Esophagus muscularis mucosa (tissue), 4 donors: ENCODE data around the gene APBA3. TPM values are rescaled to one million over a fixed set of nuclear protein-coding genes. Genes with fewer than 3 reads are reported as not detected.

ENCODE experiments used
- DNase-seq: peaks from one replicate; pipeline ENCODE4 v3.0.0-alpha.2; 2017; ENCODE audit errors: extremely low spot score
- H3K27ac ChIP-seq, 4 donors: fragments of 200-600 bp; sonication (generic); replicated peaks in 1 of 4; 1 replicate in 3 of 4; 2 replicates in 1 of 4; pipeline ENCODE4 v1.5.1; 2016 to 2019; ENCODE audit warnings: mild to moderate bottlenecking in 1 of 4
- H3K27me3 ChIP-seq, 4 donors: fragments of 200-600 bp; sonication (generic); one replicate each; pipeline versions ENCODE4 v1.5.1 to v1.6.0; 2016 to 2019
- H3K36me3 ChIP-seq, 4 donors: fragments of 200-600 bp; sonication (generic); one replicate each; pipeline ENCODE4 v1.5.1; 2016 to 2019
- H3K4me1 ChIP-seq, 4 donors: fragments of 200-600 bp; sonication (generic); one replicate each; pipeline ENCODE4 v1.5.1; 2016 to 2019
- H3K4me3 ChIP-seq, 4 donors: fragments of 200-600 bp; sonication (generic); 1 replicate in 2 of 4; 2 replicates in 2 of 4; pipeline ENCODE4 v1.5.1; 2016 to 2019; ENCODE audit warnings: mild to moderate bottlenecking in 4 of 4, moderate library complexity in 1 of 4
- H3K9me3 ChIP-seq, 4 donors: fragments of 200-600 bp; sonication (generic); 1 replicate in 3 of 4; 2 replicates in 1 of 4; pipeline ENCODE4 v1.5.1; 2016 to 2019
- CTCF ChIP-seq, 3 experiments: fragments of 200-600 bp in 2 of 3; fragments of 450-650 bp in 1 of 3; sonication (generic) in 2 of 3; IDR thresholded peaks; one replicate each; pipeline ENCODE4 v1.5.1; 2017 to 2019; ENCODE audit warnings: antibody characterized with exemption in 3 of 3, mild to moderate bottlenecking in 2 of 3, moderate library complexity in 1 of 3
- EP300 ChIP-seq: sonication (generic); formaldehyde crosslinking; IDR thresholded peaks from one replicate; pipeline ENCODE4 v1.6.1; 2017; ENCODE audit warnings: antibody characterized with exemption
- POLR2A ChIP-seq: fragments of 450-650 bp; IDR thresholded peaks from one replicate; pipeline ENCODE4 v1.6.1; 2017; ENCODE audit warnings: antibody characterized with exemption, moderate library complexity, mild to moderate bottlenecking, low read depth
- POLR2AphosphoS5 ChIP-seq, 2 donors: sonication (generic); formaldehyde crosslinking; IDR thresholded peaks; one replicate each; pipeline ENCODE4 v1.6.1; 2017; ENCODE audit warnings: antibody characterized with exemption in 2 of 2
- WGBS: methylation state at CpG from one replicate; pipeline ENCODE4 v1.1.5; 2018; 5-methylcytosine and 5-hydroxymethylcytosine counted together
- intact Hi-C: fragments of 100-400 bp; cut with DNase I; formaldehyde crosslinking; loops from one replicate; pipeline ENCODE4 v1.15.1; 2023
- total RNA-seq, 4 donors: library from RNA; depleted of rRNA; stranded (reverse); fragments of >200 nt; gene quantifications; one replicate each; pipeline versions ENCODE4 v1.1.0 to v1.2.1, GENCODE V29; 2016

Gene APBA3
- total RNA-seq, 4 donors from 2014 or later = 13.7 to 40.5 (median 24.4) TPM

DNA sequence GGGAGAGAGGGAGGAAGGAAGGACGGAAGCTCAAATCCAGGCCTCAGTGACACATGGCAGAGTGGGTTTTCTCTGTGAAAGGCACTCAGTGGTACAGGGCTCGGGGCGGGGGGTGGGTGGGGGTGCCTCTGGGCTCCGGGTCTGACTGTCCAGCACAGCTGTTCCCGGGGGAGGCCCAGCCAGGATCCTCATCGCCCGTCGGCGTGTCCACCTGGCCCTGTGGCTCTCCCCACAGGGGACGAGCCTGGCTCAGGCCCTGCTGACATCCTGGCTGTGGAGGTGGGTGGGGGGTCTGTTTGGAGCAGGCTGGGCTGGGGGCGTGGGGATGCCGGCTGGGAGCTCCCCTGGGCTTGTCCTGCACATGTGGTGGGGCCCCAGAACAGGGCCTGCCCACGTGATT lies 42.9 kb upstream of the APBA3 start:
- DNase-seq = no peak
- intact Hi-C loops = no loop called here
- Histone ChIP-seq H3K4me3 (no peak overlapping the region), H3K9me3 (no peaks in the 10 kb centered on the region), H3K27me3 (peaks cover 0 to 45% (median 12%) of the 10 kb centered on the region in 4 donors), H3K27ac (no peak overlapping the region), H3K4me1 (peaks cover 8 to 15% (median 13%) of the 10 kb centered on the region in 4 donors), H3K36me3 (no peaks in the 10 kb centered on the region)
- 85% methylated on average over 11 of the region's 13 CpGs for WGBS
- TF ChIP-seq POLR2AphosphoS5 (IDR thresholded peaks at IDR 0.05) = no peak
- TF ChIP-seq CTCF (IDR thresholded peaks at IDR 0.05) = no peak
- TF ChIP-seq EP300 = no peak
- no peak for TF ChIP-seq POLR2A

- H3K27ac ChIP-seq = no peak overlapping the region
- 54% methylated on average over 2 of the region's 10 CpGs for WGBS
- no peaks in the 10 kb centered on the region for H3K9me3 ChIP-seq
- no peak overlapping the region for H3K4me3 ChIP-seq
- TF ChIP-seq POLR2A (no peak), EP300 (no peak), CTCF (IDR thresholded peaks at IDR 0.05) (no peak), POLR2AphosphoS5 (IDR thresholded peaks at IDR 0.05) (no peak)
- peaks cover 0 to 49% (median 15%) of the 10 kb centered on the region in 4 donors for H3K27me3 ChIP-seq
- peaks cover 8 to 15% (median 13%) of the 10 kb centered on the region in 4 donors for H3K4me1 ChIP-seq
- no peaks in the 10 kb centered on the region for H3K36me3 ChIP-seq
- no peak for DNase-seq
- intact Hi-C loops = no loop called here
Measured at GRCh38 chr19:3803986-3804385, 42.5 kb upstream of the APBA3 start.

DNA sequence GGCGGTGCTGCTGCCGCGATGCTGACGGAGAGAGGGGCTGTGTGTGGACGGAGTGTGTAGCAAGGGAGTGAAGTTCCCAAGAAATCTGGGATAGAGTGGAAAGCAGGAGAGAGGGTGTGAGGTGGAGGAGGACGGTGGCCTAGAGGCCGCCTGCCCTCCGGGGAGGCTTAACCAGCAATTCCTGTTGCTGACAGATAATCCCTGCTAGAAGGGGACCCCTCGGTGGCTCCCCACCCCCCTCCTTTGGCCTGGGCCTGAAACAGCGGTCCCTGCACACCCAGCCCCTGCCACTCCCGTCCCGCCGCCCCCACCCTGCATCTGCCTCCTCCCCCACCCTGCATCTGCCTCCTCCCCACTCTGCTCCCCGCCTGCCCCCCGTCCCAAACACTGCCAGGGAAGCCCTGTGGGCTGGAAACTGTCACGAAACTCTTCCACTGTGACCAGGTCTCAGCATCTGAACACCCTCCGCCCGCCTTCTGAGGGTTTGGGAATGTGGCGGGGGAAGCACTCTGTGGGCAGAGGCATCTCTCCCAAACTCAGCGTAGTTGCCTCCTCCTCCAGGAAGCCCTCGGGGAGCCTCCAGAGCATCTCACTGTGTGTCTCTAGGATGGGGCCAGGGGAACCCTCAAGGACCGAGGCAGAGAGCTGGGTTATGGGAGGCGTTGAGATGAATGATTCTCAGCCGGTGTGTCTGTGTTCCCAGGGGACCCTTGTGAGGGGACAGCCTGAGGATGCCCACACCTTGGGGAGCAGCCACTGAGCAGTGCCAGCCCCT lies 41.8 kb upstream of the APBA3 start:
- 85% methylated on average over 17 of the region's 24 CpGs for WGBS
- Histone ChIP-seq H3K36me3 (no peaks in the 10 kb centered on the region), H3K27me3 (peaks cover 0 to 56% (median 16%) of the 10 kb centered on the region in 4 donors), H3K9me3 (no peaks in the 10 kb centered on the region), H3K4me1 (peaks cover 8 to 15% (median 13%) of the 10 kb centered on the region in 4 donors), H3K4me3 (no peak overlapping the region), H3K27ac (no peak overlapping the region)
- intact Hi-C loops = no loop called here
- no peak for DNase-seq
- no peak for TF ChIP-seq CTCF (IDR thresholded peaks at IDR 0.05)
- no peak for TF ChIP-seq POLR2A
- TF ChIP-seq POLR2AphosphoS5 (IDR thresholded peaks at IDR 0.05) = no peak
- no peak for TF ChIP-seq EP300

- no peak for DNase-seq
- no peak overlapping the region for H3K27ac ChIP-seq
- peaks cover 0 to 8% (median 3%) of the 10 kb centered on the region in 4 donors for H3K9me3 ChIP-seq
- peaks cover 8 to 15% (median 13%) of the 10 kb centered on the region in 4 donors for H3K4me1 ChIP-seq
- intact Hi-C loops = no loop called here
- WGBS = 2% methylated on average over 17 of the region's 46 CpGs
- H3K36me3 ChIP-seq = no peaks in the 10 kb centered on the region
- H3K27me3 ChIP-seq = peaks cover 0 to 67% (median 16%) of the 10 kb centered on the region in 4 donors
- TF ChIP-seq CTCF (IDR thresholded peaks at IDR 0.05) (no peak), POLR2A (no peak), EP300 (no peak), POLR2AphosphoS5 (IDR thresholded peaks at IDR 0.05) (no peak)
- H3K4me3 ChIP-seq = peak overlapping the region; percentile 21 to 48 (median 33)
Measured at GRCh38 chr19:3801412-3802096, 40.1 kb upstream of the APBA3 start.
